A673 (cell line): Measurements from ENCODE around the gene PGF. TPM values are rescaled to one million over a fixed set of nuclear protein-coding genes. Genes with fewer than 3 reads are reported as not detected.

Experiments used
- BruUV-seq: library from RNA; stranded (reverse); fragments of 400-500 nt; replicated peaks from 2 replicates; lab custom pipeline; 2021; lab: Mats Ljungman, UMichigan
- CTCF ChIA-PET: fragments of 300-600 bp; sonication (Branson Sonifier 250); formaldehyde crosslinking; loops from one replicate; lab custom pipeline; 2022; ENCODE audit warnings: antibody characterized with exemption; lab: Charles Lee
- POLR2A ChIA-PET: fragments of 300-600 bp; sonication (Branson Sonifier 250); formaldehyde crosslinking; loops from one replicate; lab custom pipeline; 2022; ENCODE audit warnings: antibody characterized with exemption; ENCODE audit not compliant: low non-redundant PET; lab: Charles Lee
- DNase-seq: peaks from one replicate; pipeline ENCODE4 v3.0.0-alpha.2; 2015; ENCODE audit warnings: low spot score
- H3K27ac ChIP-seq: fragments of 200-600 bp; sonication (generic); 2 replicates; pipeline ENCODE4 v1.5.1; 2016; ENCODE audit warnings: mixed run types, low read depth, mild to moderate bottlenecking, mixed read lengths, antibody characterized with exemption, low read length; ENCODE audit not compliant: poor library complexity, severe bottlenecking
- H3K27me3 ChIP-seq: fragments of 200-600 bp; sonication (generic); replicated peaks from 2 replicates; pipeline ENCODE4 v1.6.1; 2017; ENCODE audit warnings: mixed run types, low read depth, mild to moderate bottlenecking, mixed read lengths, antibody characterized with exemption, low read length; ENCODE audit not compliant: insufficient read depth, poor library complexity
- H3K36me3 ChIP-seq: fragments of 200-600 bp; sonication (generic); 2 replicates; pipeline ENCODE4 v1.6.1; 2016; ENCODE audit warnings: mixed run types, mild to moderate bottlenecking, mixed read lengths, antibody characterized with exemption, low read length; ENCODE audit not compliant: insufficient read depth, poor library complexity, severe bottlenecking
- H3K4me1 ChIP-seq: fragments of 200-600 bp; sonication (generic); 2 replicates; pipeline ENCODE4 v1.6.1; 2017; ENCODE audit warnings: mixed run types, mild to moderate bottlenecking, mixed read lengths, antibody characterized with exemption, low read length; ENCODE audit not compliant: insufficient read depth, poor library complexity, severe bottlenecking
- H3K4me3 ChIP-seq: fragments of 200-600 bp; sonication (generic); 2 replicates; pipeline ENCODE4 v1.5.1; 2016; ENCODE audit warnings: low read depth, mixed run types, mild to moderate bottlenecking, mixed read lengths, low read length; ENCODE audit not compliant: poor library complexity, severe bottlenecking
- H3K9me3 ChIP-seq: fragments of 200-600 bp; sonication (generic); 2 replicates; pipeline ENCODE4 v1.6.1; 2016; ENCODE audit warnings: mixed run types, low read depth, mild to moderate bottlenecking, mixed read lengths, antibody characterized with exemption, low read length; ENCODE audit not compliant: poor library complexity, severe bottlenecking
- EZH2 ChIP-seq: fragments of 200-600 bp; sonication (generic); IDR thresholded peaks from 2 replicates; pipeline ENCODE4 v1.6.1; 2017; ENCODE audit warnings: borderline replicate concordance, low read depth, mild to moderate bottlenecking, mixed read lengths, antibody characterized with exemption, low read length; ENCODE audit not compliant: poor library complexity, severe bottlenecking
- intact Hi-C: fragments of 100-400 bp; cut with micrococcal nuclease; formaldehyde crosslinking; loops from one replicate; pipeline ENCODE4 v1.10.0; 2022; ENCODE audit not compliant: unreplicated experiment
- total RNA-seq: library from RNA; stranded (reverse); gene quantifications from 2 replicates; pipeline ENCODE4 v1.2.3, GENCODE V29; 2021
- TF ChIP-seq, protein P1 (sequence below): fragments of 300-800, 200-600 bp; sonication (generic); conservative IDR thresholded peaks from 2 replicates; pipeline ENCODE4 v1.5.1; 2017; ENCODE audit warnings: low read depth, mild to moderate bottlenecking, antibody characterized with exemption, low read length, moderate library complexity, mixed read lengths

Gene PGF
- total RNA-seq, 1 experiment from 2014 or later = 48.1 TPM

DNA sequence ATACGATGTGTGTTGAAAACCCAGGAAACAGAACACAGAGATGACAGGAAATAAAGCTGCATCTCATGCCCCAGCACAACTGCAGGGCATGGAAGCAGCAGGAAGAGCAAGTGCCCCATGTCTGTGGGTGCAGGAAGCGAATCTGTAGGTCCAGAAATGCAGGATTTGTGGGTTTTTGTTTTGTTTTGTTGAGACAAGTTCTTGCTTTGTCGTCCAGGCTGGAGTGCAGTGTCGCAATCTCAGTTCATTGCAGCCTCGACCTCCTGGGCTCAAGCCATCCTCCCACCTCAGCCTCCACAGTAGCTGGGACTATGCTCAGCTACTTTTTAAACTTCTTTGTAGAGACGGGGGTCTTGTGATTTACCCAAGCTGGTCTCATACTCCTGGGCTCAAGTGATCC lies 26.2 kb downstream of the PGF start:
- H3K27me3 ChIP-seq = no peaks in the 10 kb centered on the region
- ChIA-PET CTCF (no interaction called here), POLR2A (no interaction called here)
- intact Hi-C loops = no loop called here
- BruUV-seq = no TSS peak
- TF ChIP-seq, protein P1, sequence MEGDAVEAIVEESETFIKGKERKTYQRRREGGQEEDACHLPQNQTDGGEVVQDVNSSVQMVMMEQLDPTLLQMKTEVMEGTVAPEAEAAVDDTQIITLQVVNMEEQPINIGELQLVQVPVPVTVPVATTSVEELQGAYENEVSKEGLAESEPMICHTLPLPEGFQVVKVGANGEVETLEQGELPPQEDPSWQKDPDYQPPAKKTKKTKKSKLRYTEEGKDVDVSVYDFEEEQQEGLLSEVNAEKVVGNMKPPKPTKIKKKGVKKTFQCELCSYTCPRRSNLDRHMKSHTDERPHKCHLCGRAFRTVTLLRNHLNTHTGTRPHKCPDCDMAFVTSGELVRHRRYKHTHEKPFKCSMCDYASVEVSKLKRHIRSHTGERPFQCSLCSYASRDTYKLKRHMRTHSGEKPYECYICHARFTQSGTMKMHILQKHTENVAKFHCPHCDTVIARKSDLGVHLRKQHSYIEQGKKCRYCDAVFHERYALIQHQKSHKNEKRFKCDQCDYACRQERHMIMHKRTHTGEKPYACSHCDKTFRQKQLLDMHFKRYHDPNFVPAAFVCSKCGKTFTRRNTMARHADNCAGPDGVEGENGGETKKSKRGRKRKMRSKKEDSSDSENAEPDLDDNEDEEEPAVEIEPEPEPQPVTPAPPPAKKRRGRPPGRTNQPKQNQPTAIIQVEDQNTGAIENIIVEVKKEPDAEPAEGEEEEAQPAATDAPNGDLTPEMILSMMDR = no peak
- no peak for TF ChIP-seq EZH2
- H3K4me1 ChIP-seq = no peaks in the 10 kb centered on the region
- H3K36me3 ChIP-seq = no peaks in the 10 kb centered on the region
- no peak overlapping the region for H3K4me3 ChIP-seq
- no peaks in the 10 kb centered on the region for H3K9me3 ChIP-seq
- no peak for DNase-seq
- no peak overlapping the region for H3K27ac ChIP-seq

DNA sequence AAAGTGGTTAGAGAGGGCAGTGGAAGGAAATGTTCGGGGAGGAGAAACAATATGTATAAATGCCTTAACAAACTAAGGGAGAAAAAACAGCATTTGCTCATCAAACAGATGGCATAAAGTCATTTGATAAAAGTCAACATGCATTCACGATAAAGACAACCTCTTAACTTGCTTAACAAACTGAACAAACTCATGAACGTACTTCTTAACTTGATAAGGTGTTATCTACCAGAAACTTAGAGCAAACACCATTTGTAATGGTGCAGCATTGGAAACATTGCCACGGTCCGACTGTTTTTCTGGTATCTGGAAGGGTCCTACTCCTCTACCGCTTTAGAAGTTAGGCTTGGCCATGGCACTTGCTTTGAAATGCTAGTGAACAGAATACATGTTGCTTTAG lies 28.2 kb downstream of the PGF start:
- no peak overlapping the region for H3K4me3 ChIP-seq
- TF ChIP-seq EZH2 = no peak
- TF ChIP-seq, protein P1 = no peak
- POLR2A ChIA-PET = no interaction called here
- H3K27ac ChIP-seq = no peak overlapping the region
- H3K27me3 ChIP-seq = no peaks in the 10 kb centered on the region
- no peaks in the 10 kb centered on the region for H3K36me3 ChIP-seq
- H3K9me3 ChIP-seq = no peaks in the 10 kb centered on the region
- no peaks in the 10 kb centered on the region for H3K4me1 ChIP-seq
- no TSS peak for BruUV-seq
- intact Hi-C loops = no loop called here
- DNase-seq = no peak
- CTCF ChIA-PET = no interaction called here

DNA sequence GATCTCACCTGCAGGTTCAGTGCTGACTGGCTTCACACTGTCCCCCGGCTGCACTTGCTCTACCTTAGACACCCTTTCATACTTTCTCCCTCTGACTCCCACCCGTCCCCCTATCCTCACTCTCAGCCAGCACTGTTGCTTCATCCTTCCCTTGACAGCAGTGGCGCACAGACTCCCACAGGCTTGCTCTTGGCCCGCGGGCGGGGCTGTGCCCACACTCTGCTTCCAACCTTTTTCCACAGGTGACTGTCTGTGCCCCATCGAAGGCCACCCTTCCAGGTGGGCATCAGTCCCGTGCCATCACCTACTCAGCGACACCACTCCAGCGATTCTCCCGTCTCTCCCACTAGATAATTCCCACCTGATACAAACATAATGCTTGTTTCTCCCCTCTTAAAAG lies 31.3 kb downstream of the PGF start:
- no peaks in the 10 kb centered on the region for H3K4me1 ChIP-seq
- BruUV-seq = no TSS peak
- CTCF ChIA-PET = interaction anchor here (1.4 to 1.6 kb wide), 2 partner anchors 18 to 63 kb away, joined by 4 to 5 read pairs; no protein-coding TSS in a partner anchor
- POLR2A ChIA-PET = no interaction called here
- no peaks in the 10 kb centered on the region for H3K36me3 ChIP-seq
- H3K27me3 ChIP-seq = no peaks in the 10 kb centered on the region
- DNase-seq = no peak
- intact Hi-C loops = no loop called here
- H3K4me3 ChIP-seq = no peak overlapping the region
- TF ChIP-seq EZH2 = no peak
- TF ChIP-seq, protein P1 = no peak
- H3K9me3 ChIP-seq = no peaks in the 10 kb centered on the region
- no peak overlapping the region for H3K27ac ChIP-seq
